H1 (cell line): Measurements from ENCODE around the gene ALDOC. TPM values are rescaled to one million over a fixed set of nuclear protein-coding genes. Genes with fewer than 3 reads are reported as not detected.

Experiments used
- CTCF ChIA-PET: fragments of 300-600 bp; sonication (Branson Sonifier 250); formaldehyde crosslinking; loops from one replicate; lab custom pipeline; 2021; ENCODE audit not compliant: partially characterized antibody; lab: Charles Lee
- POLR2A ChIA-PET: fragments of 300-600 bp; sonication (Branson Sonifier 250); formaldehyde crosslinking; loops from one replicate; lab custom pipeline; 2021; ENCODE audit warnings: inconsistent platforms; ENCODE audit not compliant: partially characterized antibody; lab: Charles Lee
- DNase-seq, 2 experiments: peaks; one replicate each; pipeline versions ENCODE4 v3.0.0 to v3.0.0-alpha.2; 2010 to 2022; ENCODE audit warnings: low spot score in 2 of 2, low read depth in 1 of 2, mixed read lengths in 1 of 2
- FAIRE-seq: peaks from 2 replicates; lab custom pipeline; 2011; peaks lifted over from hg19 to GRCh38; lab: Jason Lieb, UNC
- H2AFZ ChIP-seq: 2 replicates; pipeline ENCODE4 v1.8.1; 2012; ENCODE audit warnings: low read length, inconsistent platforms
- H2AK5ac ChIP-seq: 2 replicates; pipeline ENCODE4 v1.6.1; 2013; ENCODE audit warnings: low read depth, low read length
- H2BK120ac ChIP-seq: replicated peaks from 2 replicates; pipeline ENCODE3; 2013; ENCODE audit warnings: low read depth, low read length, inconsistent platforms
- H2BK12ac ChIP-seq: 2 replicates; pipeline ENCODE4 v1.6.1; 2013; ENCODE audit warnings: low read depth, low read length
- H2BK15ac ChIP-seq: 2 replicates; pipeline ENCODE4 v1.6.1; 2013; ENCODE audit warnings: low read length
- H2BK20ac ChIP-seq: 2 replicates; pipeline ENCODE4 v1.6.1; 2013; ENCODE audit warnings: low read length
- H2BK5ac ChIP-seq: 2 replicates; pipeline ENCODE4 v1.6.1; 2013; ENCODE audit warnings: low read depth, low read length
- H3K14ac ChIP-seq: 2 replicates; pipeline ENCODE4 v1.6.1; 2013; ENCODE audit warnings: inconsistent platforms; ENCODE audit not compliant: insufficient read length
- H3K18ac ChIP-seq: 2 replicates; pipeline ENCODE4 v1.6.1; 2013; ENCODE audit warnings: low read length; ENCODE audit errors: extremely low read depth
- H3K23ac ChIP-seq: 2 replicates; pipeline ENCODE4 v1.6.1; 2013; ENCODE audit warnings: inconsistent platforms; ENCODE audit not compliant: insufficient read length
- H3K23me2 ChIP-seq: 2 replicates; pipeline ENCODE4 v1.6.1; 2013; ENCODE audit warnings: low read depth, low read length
- H3K27ac ChIP-seq: 2 replicates; pipeline ENCODE4 v1.6.1; 2011; ENCODE audit warnings: low read depth, low read length, inconsistent platforms
- H3K27me3 ChIP-seq, 4 experiments: replicated peaks in 1 of 4; 1 replicate in 1 of 4; 2 replicates in 3 of 4; pipeline versions ENCODE4 v1.6.1 to v1.8.1; 2011 to 2013; ENCODE audit warnings: low read length in 3 of 4, mild to moderate bottlenecking in 3 of 4, inconsistent platforms in 2 of 4, mixed read lengths in 2 of 4, moderate library complexity in 1 of 4; ENCODE audit not compliant: control insufficient read depth in 3 of 4, insufficient read depth in 3 of 4; ENCODE audit errors: extremely low read depth in 1 of 4
- H3K36me3 ChIP-seq, 4 experiments: 2 replicates each; pipeline versions ENCODE4 v1.6.1 to v1.8.1; 2011 to 2013; ENCODE audit warnings: mild to moderate bottlenecking in 4 of 4, low read length in 3 of 4, moderate library complexity in 2 of 4, control low read depth in 1 of 4, inconsistent platforms in 1 of 4; ENCODE audit not compliant: insufficient read depth in 4 of 4, control insufficient read depth in 2 of 4
- H3K4ac ChIP-seq: replicated peaks from 2 replicates; pipeline ENCODE3; 2013; ENCODE audit warnings: low read length, low read depth, mixed read lengths, inconsistent platforms; ENCODE audit not compliant: insufficient read length
- H3K4me1 ChIP-seq, 4 experiments: replicated peaks in 1 of 4; 1 replicate in 1 of 4; 2 replicates in 3 of 4; pipeline versions ENCODE4 v1.6.1 to v1.8.1; 2011 to 2013; ENCODE audit warnings: low read length in 3 of 4, inconsistent platforms in 2 of 4, mixed read lengths in 1 of 4; ENCODE audit not compliant: insufficient read depth in 4 of 4, control insufficient read depth in 3 of 4
- H3K4me2 ChIP-seq, 2 experiments: 2 replicates each; pipeline versions ENCODE4 v1.6.1 to v1.8.1; 2011 to 2013; ENCODE audit warnings: low read depth in 2 of 2, low read length in 2 of 2, control low read depth in 1 of 2, inconsistent platforms in 1 of 2, mild to moderate bottlenecking in 1 of 2; ENCODE audit not compliant: insufficient read depth in 1 of 2
- H3K4me3 ChIP-seq, 4 experiments: fragments of 200-600, 300-600 bp in 1 of 4; sonication (generic), shearing (Covaris generic), sonication (Bioruptor Twin) in 1 of 4; 2 replicates each; pipeline versions ENCODE4 v1.5.1 to v1.8.1; 2011 to 2016; ENCODE audit warnings: low read length in 4 of 4, low read depth in 3 of 4, control low read depth in 2 of 4, inconsistent platforms in 2 of 4, mild to moderate bottlenecking in 2 of 4, mixed read lengths in 1 of 4, moderate library complexity in 1 of 4; ENCODE audit not compliant: insufficient read depth in 2 of 4; ENCODE audit errors: extremely low read depth in 1 of 4
- H3K56ac ChIP-seq: replicated peaks from 2 replicates; pipeline ENCODE3; 2013; ENCODE audit warnings: low read depth, mild to moderate bottlenecking, mixed read lengths, low read length, inconsistent platforms; ENCODE audit not compliant: insufficient read length
- H3K79me1 ChIP-seq: 2 replicates; pipeline ENCODE4 v1.6.1; 2013; ENCODE audit warnings: low read depth, low read length, control low read depth
- H3K79me2 ChIP-seq, 2 experiments: 2 replicates each; pipeline versions ENCODE4 v1.6.1 to v1.8.1; 2012 to 2013; ENCODE audit warnings: low read length in 2 of 2, mild to moderate bottlenecking in 2 of 2, inconsistent platforms in 1 of 2; ENCODE audit not compliant: insufficient read depth in 2 of 2, control insufficient read depth in 1 of 2
- H3K9ac ChIP-seq, 4 experiments: replicated peaks in 1 of 4; 1 replicate in 1 of 4; 2 replicates in 3 of 4; pipeline versions ENCODE4 v1.6.1 to v1.8.1; 2011 to 2013; ENCODE audit warnings: low read depth in 3 of 4, low read length in 3 of 4, control low read depth in 2 of 4, mild to moderate bottlenecking in 2 of 4, moderate library complexity in 2 of 4, inconsistent platforms in 1 of 4; ENCODE audit errors: extremely low read depth in 1 of 4
- H3K9me3 ChIP-seq, 2 experiments: 2 replicates each; pipeline versions ENCODE4 v1.6.1 to v1.8.1; 2012 to 2013; ENCODE audit warnings: mild to moderate bottlenecking in 2 of 2, moderate library complexity in 2 of 2, control low read depth in 1 of 2, inconsistent platforms in 1 of 2, low read depth in 1 of 2, low read length in 1 of 2, mixed read lengths in 1 of 2; ENCODE audit not compliant: insufficient read depth in 2 of 2
- H4K20me1 ChIP-seq, 2 experiments: replicated peaks in 1 of 2; 2 replicates each; pipeline versions ENCODE3 to v1.8.1; 2011 to 2013; ENCODE audit warnings: inconsistent platforms in 2 of 2, low read length in 2 of 2, mild to moderate bottlenecking in 1 of 2; ENCODE audit not compliant: insufficient read depth in 2 of 2, control insufficient read depth in 1 of 2
- H4K5ac ChIP-seq: 2 replicates; pipeline ENCODE4 v1.6.1; 2013; ENCODE audit warnings: low read length, low read depth, mixed read lengths, inconsistent platforms; ENCODE audit not compliant: insufficient read length
- H4K8ac ChIP-seq: 2 replicates; pipeline ENCODE4 v1.8.0; 2013; ENCODE audit warnings: mild to moderate bottlenecking, moderate library complexity, low read length, inconsistent platforms; ENCODE audit not compliant: insufficient read depth; ENCODE audit errors: extremely low read depth
- H4K91ac ChIP-seq: replicated peaks from 2 replicates; pipeline ENCODE3; 2013; ENCODE audit warnings: low read length, mixed read lengths, inconsistent platforms; ENCODE audit not compliant: insufficient read length
- POU5F1 ChIP-seq: IDR thresholded peaks from 2 replicates; pipeline ENCODE4 v1.6.1; 2011; ENCODE audit warnings: low read depth, mild to moderate bottlenecking, low read length, moderate library complexity
- polyA plus RNA-seq, 7 experiments: library from polyadenylated mRNA; depleted of rRNA in 3 of 7; stranded (reverse) in 5 of 7; unstranded in 2 of 7; fragments of >200 nt in 5 of 7; fragments of 200-250 nt in 2 of 7; gene quantifications; 1 replicate in 5 of 7; 2 replicates in 1 of 7; 4 replicates in 1 of 7; pipeline versions ENCODE4 v1.2.1 to v1.2.3, GENCODE V29; 2011 to 2013; ENCODE audit warnings: missing spikeins in 2 of 7, mixed read lengths in 2 of 7
- total RNA-seq: library from RNA; stranded (reverse); fragmentation: NEBNext Ultra II Directional; extraction: Animal tissue kit (Norgen Biotek cat#: 25700); gene quantifications from 2 replicates; pipeline ENCODE4 v1.2.1, GENCODE V29; 2021
- TF ChIP-seq, protein P1 (sequence below): IDR thresholded peaks from 2 replicates; pipeline ENCODE4 v1.6.1; 2012; ENCODE audit warnings: inconsistent platforms

Gene ALDOC
- total and polyA plus RNA-seq, 2 of the 8 experiments (the other 6 are each of a cell fraction or from before 2014, with no cell fraction given), result 51.6 to 103 TPM

GRCh38 chr17:28573040-28573380, 3.7 kb downstream of the ALDOC start:
- Histone ChIP-seq H2BK15ac (no peak overlapping the region), H4K8ac (no peak overlapping the region), H3K79me1 (no peaks in the 10 kb centered on the region), H3K18ac (no peak overlapping the region), H3K23ac (no peak overlapping the region), H3K23me2 (peaks cover 6% of the 10 kb centered on the region), H2AFZ (no peak overlapping the region), H4K91ac (no peak overlapping the region), H2BK120ac (no peak overlapping the region), H3K9ac (no peak overlapping the region), H3K4me1 (peaks cover 2 to 9% (median 6%) of the 10 kb centered on the region in 4 experiments; a peak in 6 of 7 replicates), H2BK20ac (no peak overlapping the region), H3K27me3 (peaks cover 0 to 8% (median 4%) of the 10 kb centered on the region in 4 experiments; a peak in 4 of 7 replicates), H2BK5ac (no peak overlapping the region), H3K9me3 (no peaks in the 10 kb centered on the region), H3K27ac (no peak overlapping the region), H3K4me2 (no peak overlapping the region), H2BK12ac (no peak overlapping the region), H3K14ac (no peak overlapping the region), H3K56ac (no peak overlapping the region), H4K20me1 (peaks cover 3 to 4% of the 10 kb centered on the region in 2 experiments), H3K36me3 (peaks cover 0 to 7% (median 5%) of the 10 kb centered on the region in 4 experiments; a peak in 5 of 8 replicates), H4K5ac (no peak overlapping the region), H2AK5ac (no peak overlapping the region), H3K79me2 (peaks cover 0 to 12% of the 10 kb centered on the region in 2 experiments; a peak in 2 of 4 replicates), H3K4me3 (no peak overlapping the region), H3K4ac (no peak overlapping the region)
- TF ChIP-seq, protein P1, sequence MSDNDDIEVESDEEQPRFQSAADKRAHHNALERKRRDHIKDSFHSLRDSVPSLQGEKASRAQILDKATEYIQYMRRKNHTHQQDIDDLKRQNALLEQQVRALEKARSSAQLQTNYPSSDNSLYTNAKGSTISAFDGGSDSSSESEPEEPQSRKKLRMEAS, result no peak
- no peak for TF ChIP-seq POU5F1
- CTCF ChIA-PET, result interaction anchor here (0.7 to 6.0 kb wide), 6 partner anchors 16 to 142 kb away, joined by 3 to 58 read pairs (median 4); partner anchors contain the start of gene SPAG5
- DNase-seq, result no peak
- no peak for FAIRE-seq
- POLR2A ChIA-PET, result interaction anchor here (1.6 to 2.0 kb wide), 2 partner anchors 12 to 26 kb away, joined by 3 to 10 read pairs; partner anchors contain the start of gene SPAG5
